ENCODE results near the gene ARAP2. TPM values are rescaled to one million over a fixed set of nuclear protein-coding genes. Genes with fewer than 3 reads are reported as not detected.

ARAP2 gene
- total and polyA plus RNA-seq, 10 donors = 6.8 to 161 (median 69.6) TPM

DNA sequence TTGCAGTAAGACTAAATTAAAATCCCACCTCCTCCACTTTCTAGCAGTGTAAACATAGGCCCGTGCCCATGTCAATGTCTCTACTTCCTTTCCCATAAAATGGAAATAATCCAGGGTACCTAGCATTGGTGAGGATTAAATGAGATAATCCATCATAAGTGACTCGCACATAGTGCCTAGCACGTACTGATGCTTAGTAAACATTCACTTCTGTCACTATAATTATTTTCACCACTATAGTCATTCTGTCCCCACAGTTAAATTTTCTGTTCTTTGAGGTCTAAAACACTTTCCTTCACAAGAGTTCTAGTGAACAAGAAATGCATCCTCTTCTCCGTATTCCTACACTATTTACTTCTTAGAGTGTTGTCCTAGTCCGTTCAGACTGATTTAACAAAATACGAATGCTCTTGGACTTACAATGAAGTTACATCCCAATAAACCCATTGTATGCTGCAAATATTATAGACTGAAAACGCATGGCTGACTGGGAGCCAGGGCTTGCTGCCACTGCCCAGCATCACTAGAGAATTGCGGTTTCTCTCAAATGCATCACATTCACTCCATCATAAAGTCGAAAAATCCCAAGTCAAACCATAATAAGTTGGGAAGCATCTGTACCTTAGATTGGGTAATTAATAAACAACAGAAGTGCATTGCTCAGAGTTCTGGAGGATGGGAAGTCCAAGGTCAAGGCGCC, 10.6 kb downstream of the ARAP2 start:
- Histone ChIP-seq H3K9me3 (peaks cover 0 to 13% (median 6%) of the 10 kb centered on the region in 8 donors), H3K27me3 (replicated peaks in 1 of 7) (no peaks in the 10 kb centered on the region), H3K36me3 (peaks cover 0 to 31% (median 5%) of the 10 kb centered on the region in 6 donors), H3K27ac (no peak overlapping the region), H3K4me3 (no peak overlapping the region), H3K4me1 (peaks cover 3 to 86% (median 28%) of the 10 kb centered on the region in 6 donors)
- no peak for DNase-seq
- TF ChIP-seq, protein P1, sequence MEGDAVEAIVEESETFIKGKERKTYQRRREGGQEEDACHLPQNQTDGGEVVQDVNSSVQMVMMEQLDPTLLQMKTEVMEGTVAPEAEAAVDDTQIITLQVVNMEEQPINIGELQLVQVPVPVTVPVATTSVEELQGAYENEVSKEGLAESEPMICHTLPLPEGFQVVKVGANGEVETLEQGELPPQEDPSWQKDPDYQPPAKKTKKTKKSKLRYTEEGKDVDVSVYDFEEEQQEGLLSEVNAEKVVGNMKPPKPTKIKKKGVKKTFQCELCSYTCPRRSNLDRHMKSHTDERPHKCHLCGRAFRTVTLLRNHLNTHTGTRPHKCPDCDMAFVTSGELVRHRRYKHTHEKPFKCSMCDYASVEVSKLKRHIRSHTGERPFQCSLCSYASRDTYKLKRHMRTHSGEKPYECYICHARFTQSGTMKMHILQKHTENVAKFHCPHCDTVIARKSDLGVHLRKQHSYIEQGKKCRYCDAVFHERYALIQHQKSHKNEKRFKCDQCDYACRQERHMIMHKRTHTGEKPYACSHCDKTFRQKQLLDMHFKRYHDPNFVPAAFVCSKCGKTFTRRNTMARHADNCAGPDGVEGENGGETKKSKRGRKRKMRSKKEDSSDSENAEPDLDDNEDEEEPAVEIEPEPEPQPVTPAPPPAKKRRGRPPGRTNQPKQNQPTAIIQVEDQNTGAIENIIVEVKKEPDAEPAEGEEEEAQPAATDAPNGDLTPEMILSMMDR (IDR thresholded peaks at IDR 0.05 in 8 of 11, conservative IDR thresholded peaks at IDR 0.05 in 3 of 11) = no peak
- WGBS, 5 donors = 92 to 94% (median 93%) methylated on average over 10 of the region's 10 CpGs
- intact Hi-C loops (cut with DNase I; ENCODE audit: low total_unique reads) = no loop called here

- intact Hi-C loops (cut with DNase I; ENCODE audit: low total_unique reads) = no loop called here
- Histone ChIP-seq H3K4me3 (no peak overlapping the region), H3K4me1 (peaks cover 12 to 93% (median 39%) of the 10 kb centered on the region in 6 donors), H3K9me3 (peaks cover 0 to 4% (median 0%) of the 10 kb centered on the region in 8 donors), H3K36me3 (peaks cover 0 to 26% (median 0%) of the 10 kb centered on the region in 6 donors), H3K27me3 (replicated peaks in 1 of 7) (no peaks in the 10 kb centered on the region), H3K27ac (no peak overlapping the region)
- TF ChIP-seq POLR2AphosphoS5 (IDR thresholded peaks at IDR 0.05) (no peak), POLR2A (IDR thresholded peaks at IDR 0.05) (no peak)
- TF ChIP-seq, protein P1 (IDR thresholded peaks at IDR 0.05 in 8 of 11, conservative IDR thresholded peaks at IDR 0.05 in 3 of 11) = no peak
- no peak for DNase-seq
- 92 to 98% (median 96%) methylated on average over 3 of the region's 3 CpGs for WGBS, 5 donors
Measured at GRCh38 chr4:36230534-36230933, 13.8 kb downstream of the ARAP2 start.

DNA sequence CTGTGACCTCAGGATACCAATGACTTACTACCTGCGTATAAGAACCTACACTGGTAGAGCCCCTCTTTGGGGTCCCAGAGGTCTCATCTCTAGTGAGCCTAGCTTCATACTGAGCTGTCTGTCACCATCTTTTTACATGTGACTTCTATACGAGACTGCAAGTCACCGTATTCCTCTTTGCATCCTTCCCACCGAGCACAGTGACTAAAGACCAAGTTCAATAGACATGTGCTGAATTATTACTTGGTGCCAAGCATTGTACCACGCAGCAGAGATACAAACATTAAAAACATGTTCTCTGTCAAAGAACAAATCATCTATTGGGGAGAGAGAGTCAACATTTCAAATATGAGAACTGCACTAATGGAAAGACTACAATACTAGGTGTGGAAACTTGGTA, 16.4 kb downstream of the ARAP2 start:
- no peaks in the 10 kb centered on the region for H3K27me3 ChIP-seq (replicated peaks in 1 of 7)
- no peak for DNase-seq

More for the DNA sequence above, 16.4 kb downstream of the ARAP2 start:
- Histone ChIP-seq H3K9me3 (no peaks in the 10 kb centered on the region), H3K36me3 (peaks cover 0 to 20% (median 0%) of the 10 kb centered on the region in 6 donors), H3K4me3 (no peak overlapping the region), H3K27ac (no peak overlapping the region), H3K4me1 (peaks cover 22 to 96% (median 50%) of the 10 kb centered on the region in 6 donors)
- intact Hi-C loops (cut with DNase I; ENCODE audit: low total_unique reads) = no loop called here
- 65 to 81% (median 74%) methylated on average over 5 of the region's 5 CpGs for WGBS, 5 donors
- TF ChIP-seq, protein P1 (IDR thresholded peaks at IDR 0.05 in 8 of 11, conservative IDR thresholded peaks at IDR 0.05 in 3 of 11) = no peak
- TF ChIP-seq POLR2AphosphoS5 (IDR thresholded peaks at IDR 0.05) (no peak), POLR2A (IDR thresholded peaks at IDR 0.05) (no peak)

Data from spleen (tissue), 11 donors.